NB4 (cell line): ENCODE measurements around the gene CCNA2.

Source experiments
- DNase-seq: peaks from one replicate; pipeline ENCODE4 v3.0.0; 2010; ENCODE audit warnings: low read depth
- H3K4me3 ChIP-seq: one replicate; pipeline ENCODE4 v1.5.1; 2011; ENCODE audit warnings: mild to moderate bottlenecking, low read depth, low read length, moderate library complexity
- CTCF ChIP-seq: IDR thresholded peaks from one replicate; pipeline ENCODE4 v1.5.1; 2012; ENCODE audit warnings: low read depth, low read length
- MYC ChIP-seq: IDR thresholded peaks from 2 replicates; pipeline ENCODE4 v1.6.1; 2011; ENCODE audit warnings: low read depth, low read length
- POLR2A ChIP-seq: IDR thresholded peaks from 2 replicates; pipeline ENCODE4 v1.6.1; 2011; ENCODE audit warnings: mild to moderate bottlenecking; ENCODE audit not compliant: insufficient read length; ENCODE audit errors: extremely low read depth
- TF ChIP-seq, protein P1 (sequence below): IDR thresholded peaks from 2 replicates; pipeline ENCODE4 v1.6.1; 2011; ENCODE audit warnings: low read depth, low read length

Gene CCNA2

GRCh38 chr4:121851354-121851753 lies 27.7 kb upstream of the CCNA2 start:
- no peak for TF ChIP-seq CTCF
- no peak for TF ChIP-seq POLR2A
- no peak for TF ChIP-seq MYC
- TF ChIP-seq, protein P1, sequence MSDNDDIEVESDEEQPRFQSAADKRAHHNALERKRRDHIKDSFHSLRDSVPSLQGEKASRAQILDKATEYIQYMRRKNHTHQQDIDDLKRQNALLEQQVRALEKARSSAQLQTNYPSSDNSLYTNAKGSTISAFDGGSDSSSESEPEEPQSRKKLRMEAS: no peak
- H3K4me3 ChIP-seq: no peak overlapping the region
- no peak for DNase-seq

GRCh38 chr4:121846662-121847061 lies 23.0 kb upstream of the CCNA2 start:
- no peak for DNase-seq
- no peak overlapping the region for H3K4me3 ChIP-seq
- TF ChIP-seq POLR2A (no peak), CTCF (no peak), MYC (no peak)
- TF ChIP-seq, protein P1: no peak

DNA sequence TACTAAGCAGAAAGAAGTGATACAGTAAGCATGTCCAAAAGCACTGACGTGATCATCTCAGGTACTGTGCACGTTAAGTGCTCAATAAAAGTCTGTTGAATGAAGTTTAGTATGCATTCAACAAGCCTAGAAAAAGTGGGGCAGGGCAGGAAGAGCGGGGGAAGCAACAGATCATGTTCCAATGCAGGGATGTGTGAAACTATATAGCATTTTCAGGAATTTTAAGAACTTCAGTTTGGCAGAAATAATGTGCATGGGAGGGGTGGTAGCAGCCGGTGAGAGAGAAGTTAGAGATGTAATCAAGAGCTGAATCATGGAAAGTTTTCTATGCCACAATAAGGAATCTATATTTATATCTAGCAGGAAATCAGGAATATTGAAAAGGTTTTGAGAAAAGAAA lies 19.2 kb upstream of the CCNA2 start:
- DNase-seq: no peak
- no peak overlapping the region for H3K4me3 ChIP-seq
- no peak for TF ChIP-seq MYC
- no peak for TF ChIP-seq POLR2A
- TF ChIP-seq, protein P1: no peak
- no peak for TF ChIP-seq CTCF

DNA sequence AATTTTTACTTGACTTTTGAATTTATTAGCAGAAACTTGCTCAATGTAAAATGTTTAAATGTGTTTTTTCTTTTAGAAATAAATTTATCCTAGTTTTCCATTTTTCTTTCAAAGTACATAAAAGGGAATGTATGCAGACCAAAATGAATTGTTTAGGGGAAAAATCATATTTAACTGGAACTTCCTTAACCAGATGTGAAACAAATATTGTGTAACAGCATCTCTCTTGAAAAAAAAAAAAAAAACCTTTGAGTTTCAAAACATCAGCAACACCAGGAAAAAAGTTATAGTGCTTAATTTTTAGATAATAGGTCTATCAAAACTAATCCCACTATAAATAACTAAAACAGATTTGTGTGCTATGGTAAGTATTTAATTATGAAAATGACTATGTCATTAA lies 14.5 kb upstream of the CCNA2 start:
- no peak for TF ChIP-seq MYC
- TF ChIP-seq CTCF: no peak
- no peak for TF ChIP-seq POLR2A
- TF ChIP-seq, protein P1: no peak
- no peak for DNase-seq
- no peak overlapping the region for H3K4me3 ChIP-seq

GRCh38 chr4:121829511-121829910 lies 5.8 kb upstream of the CCNA2 start:
- TF ChIP-seq MYC (no peak), POLR2A (no peak), CTCF (no peak)
- TF ChIP-seq, protein P1: no peak
- DNase-seq: no peak
- no peak overlapping the region for H3K4me3 ChIP-seq

DNA sequence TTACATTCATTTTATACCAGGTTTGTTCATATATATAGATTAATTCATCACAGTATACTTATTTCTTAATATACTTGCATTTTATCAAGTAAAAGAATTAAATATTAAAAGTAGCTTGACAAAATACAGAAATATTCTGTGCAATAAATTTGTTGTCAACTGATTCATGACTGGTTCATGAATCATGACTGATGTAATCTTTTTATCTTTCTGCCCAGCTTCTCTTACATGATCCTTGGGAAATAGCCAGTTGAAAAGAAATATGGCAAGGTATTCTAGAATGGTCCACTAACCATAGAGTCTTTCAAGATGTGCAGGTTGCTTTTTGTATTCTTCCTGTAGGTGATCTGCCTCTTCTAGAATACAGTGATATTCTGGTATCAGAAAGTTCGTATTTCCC lies 4.2 kb upstream of the CCNA2 start:
- no peak for TF ChIP-seq CTCF
- TF ChIP-seq, protein P1: no peak
- no peak for TF ChIP-seq POLR2A
- TF ChIP-seq MYC: no peak
- DNase-seq: no peak

More for the DNA sequence above, 4.2 kb upstream of the CCNA2 start:
- H3K4me3 ChIP-seq: no peak overlapping the region
